ENCODE results near the gene ZDHHC1. TPM values are rescaled to one million over a fixed set of nuclear protein-coding genes. Genes with fewer than 3 reads are reported as not detected.

Gene ZDHHC1
- total RNA-seq, 2 donors from 2014 or later, result 1.6 to 2.0 TPM

- DNase-seq (ENCODE audit: low spot score) (no peak), ATAC-seq (no peak)
- Mint-ChIP-seq H3K36me3 (no peaks in the 10 kb centered on the region), H3K27ac (no peak overlapping the region), H3K4me3 (no peak overlapping the region), H3K4me1 (ENCODE audit: low read depth in 2 of 2) (peaks cover 4 to 6% of the 10 kb centered on the region in 2 donors), H3K27me3 (peaks cover 11 to 18% of the 10 kb centered on the region in 2 donors), H3K9me3 (no peaks in the 10 kb centered on the region)
Measured at GRCh38 chr16:67395458-67396158, 20.7 kb downstream of the ZDHHC1 start.

GRCh38 chr16:67395105-67395457 lies 21.2 kb downstream of the ZDHHC1 start:
- H3K27ac Mint-ChIP-seq, result no peak overlapping the region
- H3K4me3 Mint-ChIP-seq, result no peak overlapping the region
- H3K27me3 Mint-ChIP-seq, result peaks cover 14 to 18% of the 10 kb centered on the region in 2 donors
- H3K4me1 Mint-ChIP-seq (ENCODE audit: low read depth in 2 of 2), result peaks cover 6 to 8% of the 10 kb centered on the region in 2 donors
- DNase-seq (ENCODE audit: low spot score) (no peak), ATAC-seq (no peak)
- H3K9me3 Mint-ChIP-seq, result no peaks in the 10 kb centered on the region
- H3K36me3 Mint-ChIP-seq, result no peaks in the 10 kb centered on the region

- H3K4me3 Mint-ChIP-seq, result peak overlapping the region; percentile 78
- no peak for ATAC-seq
- no peaks in the 10 kb centered on the region for H3K9me3 Mint-ChIP-seq
- DNase-seq (ENCODE audit: low spot score), result no peak
- peaks cover 6 to 8% of the 10 kb centered on the region in 2 donors for H3K4me1 Mint-ChIP-seq (ENCODE audit: low read depth in 2 of 2)
- no peaks in the 10 kb centered on the region for H3K36me3 Mint-ChIP-seq
- H3K27me3 Mint-ChIP-seq, result peaks cover 14 to 18% of the 10 kb centered on the region in 2 donors
- no peak overlapping the region for H3K27ac Mint-ChIP-seq
Measured at GRCh38 chr16:67394155-67395104, 21.8 kb downstream of the ZDHHC1 start.

GRCh38 chr16:67393788-67394154 lies 22.5 kb downstream of the ZDHHC1 start:
- Mint-ChIP-seq H3K4me3 (peak overlapping the region; percentile 78), H3K27me3 (peaks cover 14 to 18% of the 10 kb centered on the region in 2 donors), H3K36me3 (no peaks in the 10 kb centered on the region), H3K4me1 (ENCODE audit: low read depth in 2 of 2) (peaks cover 6 to 8% of the 10 kb centered on the region in 2 donors), H3K9me3 (no peaks in the 10 kb centered on the region), H3K27ac (no peak overlapping the region)
- no peak for ATAC-seq
- no peak for DNase-seq (ENCODE audit: low spot score)

- no peak within 1 kb of the TSS for H3K27ac Mint-ChIP-seq
Measured at GRCh38 chr16:67393111-67393787, 23.0 kb downstream of the ZDHHC1 start, which contains the start of gene TPPP3. TSS of gene TPPP3 (minus strand) at chr16:67393498. CDS start at chr16:67391111, 2,387 bp downstream.

GRCh38 chr16:67392301-67393059 lies 23.8 kb downstream of the ZDHHC1 start:
- no peak for ATAC-seq
- Mint-ChIP-seq H3K27me3 (peaks cover 14 to 18% of the 10 kb centered on the region in 2 donors), H3K27ac (no peak overlapping the region), H3K4me3 (peak overlapping the region; percentile 32), H3K4me1 (ENCODE audit: low read depth in 2 of 2) (peaks cover 6 to 8% of the 10 kb centered on the region in 2 donors), H3K36me3 (no peaks in the 10 kb centered on the region), H3K9me3 (no peaks in the 10 kb centered on the region)
- no peak for DNase-seq (ENCODE audit: low spot score)

More at GRCh38 chr16:67393111-67393787, 23.0 kb downstream of the ZDHHC1 start, which contains the start of gene TPPP3:
- ATAC-seq (peak; percentile 48 to 72), DNase-seq (ENCODE audit: low spot score) (peak; percentile 65)
- H3K4me3 Mint-ChIP-seq, result peak within 1 kb of the TSS; percentile 78
- H3K4me1 Mint-ChIP-seq (ENCODE audit: low read depth in 2 of 2), result peaks cover 6 to 8% of the 10 kb centered on the region in 2 donors
- H3K36me3 Mint-ChIP-seq, result no peaks in the 10 kb centered on the region
- H3K9me3 Mint-ChIP-seq, result no peaks in the 10 kb centered on the region
- peaks cover 14 to 18% of the 10 kb centered on the region in 2 donors for H3K27me3 Mint-ChIP-seq

- Mint-ChIP-seq H3K4me1 (ENCODE audit: low read depth in 2 of 2) (peaks cover 6 to 8% of the 10 kb centered on the region in 2 donors), H3K27ac (no peak overlapping the region), H3K36me3 (no peaks in the 10 kb centered on the region), H3K4me3 (peak overlapping the region; percentile 32), H3K9me3 (no peaks in the 10 kb centered on the region), H3K27me3 (peaks cover 14 to 18% of the 10 kb centered on the region in 2 donors)
- DNase-seq (ENCODE audit: low spot score) (no peak), ATAC-seq (no peak)
Measured at GRCh38 chr16:67391424-67392300, 24.6 kb downstream of the ZDHHC1 start.

- H3K4me1 Mint-ChIP-seq (ENCODE audit: low read depth in 2 of 2), result peaks cover 6 to 8% of the 10 kb centered on the region in 2 donors
- no peak for DNase-seq (ENCODE audit: low spot score)
- no peaks in the 10 kb centered on the region for H3K9me3 Mint-ChIP-seq
- H3K27me3 Mint-ChIP-seq, result peaks cover 14 to 21% of the 10 kb centered on the region in 2 donors
- no peak overlapping the region for H3K27ac Mint-ChIP-seq
- H3K36me3 Mint-ChIP-seq, result no peaks in the 10 kb centered on the region
- no peak for ATAC-seq
- H3K4me3 Mint-ChIP-seq, result no peak overlapping the region
Measured at GRCh38 chr16:67390816-67391423, 25.4 kb downstream of the ZDHHC1 start.

- H3K27ac Mint-ChIP-seq, result no peak overlapping the region
- H3K27me3 Mint-ChIP-seq, result peaks cover 14 to 28% of the 10 kb centered on the region in 2 donors
- no peak overlapping the region for H3K4me3 Mint-ChIP-seq
- peaks cover 6 to 8% of the 10 kb centered on the region in 2 donors for H3K4me1 Mint-ChIP-seq (ENCODE audit: low read depth in 2 of 2)
- ATAC-seq, result no peak
- DNase-seq (ENCODE audit: low spot score), result peak; percentile 49
- no peaks in the 10 kb centered on the region for H3K9me3 Mint-ChIP-seq
- H3K36me3 Mint-ChIP-seq, result no peaks in the 10 kb centered on the region
Measured at GRCh38 chr16:67389911-67390815, 26.1 kb downstream of the ZDHHC1 start.

- no peaks in the 10 kb centered on the region for H3K36me3 Mint-ChIP-seq
- no peak overlapping the region for H3K27ac Mint-ChIP-seq
Measured at GRCh38 chr16:67388591-67388990, 27.7 kb downstream of the ZDHHC1 start.

GRCh38 chr16:67388191-67388590 lies 28.1 kb downstream of the ZDHHC1 start:
- Mint-ChIP-seq H3K27me3 (peaks cover 12 to 23% of the 10 kb centered on the region in 2 donors), H3K27ac (no peak overlapping the region), H3K4me1 (ENCODE audit: low read depth in 2 of 2) (peaks cover 0 to 3% of the 10 kb centered on the region in 2 donors), H3K9me3 (no peaks in the 10 kb centered on the region), H3K4me3 (no peak overlapping the region), H3K36me3 (no peaks in the 10 kb centered on the region)
- ATAC-seq, result no peak
- DNase-seq (ENCODE audit: low spot score), result peak; percentile 29

More at GRCh38 chr16:67388591-67388990, 27.7 kb downstream of the ZDHHC1 start:
- ATAC-seq (no peak), DNase-seq (ENCODE audit: low spot score) (peak; percentile 31)
- Mint-ChIP-seq H3K27me3 (peaks cover 12 to 23% of the 10 kb centered on the region in 2 donors), H3K9me3 (no peaks in the 10 kb centered on the region), H3K4me3 (no peak overlapping the region), H3K4me1 (ENCODE audit: low read depth in 2 of 2) (peaks cover 0 to 3% of the 10 kb centered on the region in 2 donors)
